HG03025 (cell line): ENCODE measurements around the gene AUTS2.

ENCODE experiments used
- ATAC-seq: cut with Tn5 transposase; IDR thresholded peaks from one replicate; pipeline ENCODE4 v1.9.1; 2021; ENCODE audit warnings: mild to moderate bottlenecking, moderate library complexity; ENCODE audit not compliant: unreplicated experiment, low FRiP score

Gene AUTS2

DNA sequence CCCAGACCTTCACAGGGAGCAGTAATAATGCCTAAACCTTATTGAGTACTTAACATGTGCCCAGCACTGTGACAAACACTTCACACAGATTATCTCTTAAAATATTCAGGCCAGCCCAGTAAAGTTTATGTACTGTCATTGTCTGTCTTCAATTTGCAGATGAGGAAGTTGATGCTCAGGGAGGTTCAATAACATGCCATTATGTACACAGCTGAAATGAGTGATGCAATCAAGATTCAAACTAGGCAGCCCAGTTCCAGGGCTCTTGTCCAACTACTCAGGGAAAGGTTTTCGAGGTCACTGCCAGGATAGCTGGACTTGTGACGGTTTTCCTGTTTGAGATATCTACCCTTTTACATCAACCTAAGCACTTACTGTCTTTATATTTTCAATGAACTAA lies 56.1 kb downstream of the AUTS2 start:
- no peak for ATAC-seq

DNA sequence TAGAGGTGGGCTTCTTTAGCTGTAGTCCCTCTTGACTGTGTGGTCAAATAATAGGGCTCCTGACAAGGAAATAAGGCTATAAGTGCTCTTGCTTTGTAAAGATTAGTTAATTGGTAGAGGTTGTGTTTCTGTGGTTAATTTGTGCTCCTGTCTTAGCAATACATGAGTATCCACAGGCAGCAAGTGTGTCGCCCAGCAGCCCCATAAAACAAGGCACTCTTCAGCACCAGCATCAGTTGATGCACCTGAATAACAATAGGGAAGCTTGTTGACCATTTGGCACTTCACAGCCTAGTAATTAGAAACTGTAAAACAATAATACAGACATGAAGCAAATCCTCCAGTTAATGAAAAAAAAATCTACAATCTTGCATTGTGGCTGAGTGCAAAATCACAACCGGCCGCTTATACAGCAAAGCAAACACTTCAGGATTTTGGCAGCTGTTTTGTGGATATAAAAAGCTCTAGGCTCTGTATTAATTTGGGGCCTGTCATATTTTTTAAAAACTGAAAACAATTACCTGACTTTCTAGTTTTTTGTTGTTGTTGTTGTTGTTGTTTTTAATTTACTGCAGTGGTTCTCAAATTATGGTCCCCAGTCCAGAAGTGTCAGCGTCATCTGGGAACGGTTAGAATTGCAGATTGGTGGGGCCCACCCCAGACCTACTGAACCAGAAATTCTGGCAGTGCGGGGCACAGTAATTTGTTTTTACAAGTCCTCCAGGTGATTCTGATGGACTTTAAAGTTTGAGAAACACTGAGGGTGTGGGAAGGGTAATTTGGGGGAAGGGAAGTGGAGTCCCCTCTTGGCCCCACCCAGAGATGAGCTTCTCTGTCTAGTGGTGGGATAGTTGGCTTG lies 56.8 kb downstream of the AUTS2 start:
- no peak for ATAC-seq

DNA sequence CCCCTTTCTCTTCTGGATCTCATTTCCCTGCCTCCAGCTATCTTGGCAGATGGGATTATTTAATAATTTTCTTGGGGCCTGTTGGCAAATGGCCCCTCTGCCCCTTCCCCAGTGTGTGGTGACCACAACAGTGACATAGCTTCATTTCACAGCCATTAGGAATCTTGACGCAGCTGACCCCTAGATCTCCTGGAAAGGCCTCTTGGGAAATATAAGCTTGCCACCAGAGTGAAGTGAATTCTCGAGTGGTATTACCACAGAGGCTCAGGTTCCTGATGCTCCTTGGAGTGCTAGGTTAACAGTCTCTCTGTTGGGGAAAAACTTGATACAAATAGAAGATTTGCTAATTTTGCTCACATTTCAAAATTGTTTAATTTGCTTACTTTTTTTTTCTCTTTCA lies 57.8 kb downstream of the AUTS2 start:
- no peak for ATAC-seq

DNA sequence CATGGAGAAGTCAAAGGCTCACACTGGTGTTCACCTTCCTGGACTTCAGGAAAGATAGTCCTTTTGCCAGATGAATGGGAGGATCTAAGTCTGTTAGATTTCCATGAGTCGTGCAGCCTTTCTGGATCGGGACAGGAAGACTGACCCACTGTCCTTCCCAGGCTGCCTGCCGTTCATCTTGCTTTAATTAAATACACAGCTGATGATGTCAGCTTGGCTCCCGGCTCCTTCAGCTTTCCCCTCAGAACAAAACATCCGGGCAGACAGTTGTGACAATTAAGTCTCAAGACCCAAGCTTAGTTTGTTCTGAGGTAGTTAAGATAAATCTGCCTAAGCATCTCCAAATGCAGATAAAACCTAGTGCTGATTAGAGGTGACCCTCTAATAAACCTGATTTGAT lies 58.6 kb downstream of the AUTS2 start:
- ATAC-seq = no peak

DNA sequence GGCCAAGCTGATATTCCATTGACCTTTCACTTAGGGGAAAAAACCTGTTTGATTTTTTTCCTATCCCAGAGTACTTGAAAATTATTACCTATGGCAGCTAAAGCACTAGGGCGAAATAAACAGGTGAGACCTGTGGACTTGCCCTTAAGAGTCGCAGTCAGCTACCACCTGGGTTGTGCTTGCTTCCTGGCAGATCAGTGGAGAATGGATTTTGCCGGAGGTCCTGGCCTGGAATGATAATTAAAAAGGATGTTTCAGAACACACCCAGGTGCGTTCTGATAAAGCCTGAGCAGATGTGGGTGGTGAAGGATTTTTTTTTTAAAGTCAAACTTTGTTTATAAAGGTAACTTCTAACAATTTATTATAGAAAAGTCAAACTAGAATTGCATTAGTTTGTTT lies 59.1 kb downstream of the AUTS2 start:
- ATAC-seq = no peak

DNA sequence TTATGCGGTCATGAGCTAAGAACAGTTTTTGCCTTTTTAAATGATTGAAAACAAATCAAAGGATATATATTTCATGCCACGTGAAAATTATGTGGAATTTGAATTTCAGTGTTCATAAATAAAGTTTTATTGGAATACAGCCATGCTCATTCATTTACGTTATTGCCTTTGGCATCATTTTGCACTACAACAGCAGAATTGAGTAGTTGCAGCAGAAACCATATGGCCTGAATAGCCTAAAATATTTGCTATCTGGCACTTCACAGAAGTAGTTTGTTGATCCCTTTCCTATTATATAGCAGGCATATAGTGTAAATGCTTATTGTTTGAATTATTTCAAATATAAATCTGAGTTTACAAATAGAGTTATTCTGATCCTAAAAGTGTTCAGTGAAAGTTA lies 59.7 kb downstream of the AUTS2 start:
- no peak for ATAC-seq

DNA sequence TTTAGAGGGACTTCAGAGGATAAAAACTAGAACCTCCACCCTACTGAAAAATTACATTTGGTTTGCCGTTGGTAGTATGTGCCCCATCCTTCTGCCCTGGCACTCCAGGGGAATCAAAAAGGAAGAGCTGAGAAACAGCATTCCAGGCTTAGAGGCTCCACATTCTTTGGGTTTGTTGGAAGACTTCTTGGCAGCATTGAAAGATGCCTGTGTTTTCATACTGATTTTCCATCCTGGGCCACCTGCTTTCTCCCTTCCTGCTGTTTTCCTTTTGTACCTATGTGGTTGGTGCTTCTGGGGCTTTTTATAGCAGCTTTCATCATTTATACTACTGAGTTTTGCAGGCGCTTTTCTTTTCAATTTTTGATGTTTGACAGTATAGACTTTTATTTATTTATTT lies 61.7 kb downstream of the AUTS2 start:
- no peak for ATAC-seq

DNA sequence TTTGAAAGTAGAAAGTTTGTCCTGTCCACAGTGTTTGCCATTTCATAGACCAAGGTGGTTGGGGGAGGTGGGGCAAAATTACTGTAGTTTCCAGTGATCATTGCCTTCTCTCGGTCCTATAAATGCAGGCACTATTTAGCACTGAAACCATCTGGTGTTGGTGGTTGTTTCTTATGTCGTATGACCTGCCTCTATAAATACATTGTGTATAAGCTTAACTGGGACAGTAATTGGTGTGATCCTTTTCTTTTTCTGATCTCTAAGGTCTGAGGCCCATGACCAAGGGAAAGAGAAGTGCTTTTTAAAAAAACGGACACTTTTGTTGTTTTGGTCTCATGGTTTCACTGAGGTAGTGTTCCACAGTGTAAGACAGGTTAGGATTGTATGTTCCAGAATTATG lies 63.1 kb downstream of the AUTS2 start:
- no peak for ATAC-seq

DNA sequence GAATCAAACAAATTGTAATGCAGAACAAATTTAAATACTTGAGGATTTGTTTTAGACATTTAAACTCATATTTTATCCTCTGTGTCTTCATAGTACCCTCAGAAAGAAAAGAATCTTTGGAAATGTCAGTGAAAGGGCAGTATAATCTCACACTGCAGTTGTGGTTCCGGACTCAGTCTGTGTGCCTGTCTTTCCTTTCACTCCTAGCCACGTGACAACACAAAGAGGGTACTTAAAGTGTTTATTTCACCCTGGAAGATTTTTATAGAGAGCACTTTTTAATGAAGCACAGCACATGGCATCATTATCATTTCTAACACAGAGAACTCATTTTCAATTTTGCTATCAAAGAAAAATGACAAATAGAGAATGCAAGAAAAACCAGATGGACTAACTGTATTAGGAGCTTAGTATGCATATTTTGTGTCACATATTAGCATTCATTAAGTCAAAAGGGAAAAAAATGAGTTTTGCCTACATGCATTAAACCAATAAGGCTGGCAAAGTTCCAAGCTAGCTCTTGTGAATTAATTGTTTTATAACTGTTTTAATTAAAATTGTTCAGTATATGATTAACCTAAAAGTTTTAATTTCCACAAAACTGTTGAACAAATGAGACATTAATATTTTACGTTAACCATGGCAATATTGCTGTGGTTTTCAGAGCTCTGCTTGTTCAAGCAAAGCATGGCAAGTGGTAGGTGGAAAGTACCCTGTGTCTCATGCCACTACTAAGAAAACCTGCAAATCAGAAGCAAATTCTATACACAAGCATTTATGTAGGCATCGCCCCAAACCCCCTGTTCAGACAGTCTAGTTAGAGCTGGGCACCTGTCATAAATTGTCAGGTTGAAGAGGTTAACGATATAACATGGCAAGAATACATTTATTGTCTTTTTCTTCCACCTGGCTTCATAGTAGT lies 65.9 kb downstream of the AUTS2 start:
- no peak for ATAC-seq

DNA sequence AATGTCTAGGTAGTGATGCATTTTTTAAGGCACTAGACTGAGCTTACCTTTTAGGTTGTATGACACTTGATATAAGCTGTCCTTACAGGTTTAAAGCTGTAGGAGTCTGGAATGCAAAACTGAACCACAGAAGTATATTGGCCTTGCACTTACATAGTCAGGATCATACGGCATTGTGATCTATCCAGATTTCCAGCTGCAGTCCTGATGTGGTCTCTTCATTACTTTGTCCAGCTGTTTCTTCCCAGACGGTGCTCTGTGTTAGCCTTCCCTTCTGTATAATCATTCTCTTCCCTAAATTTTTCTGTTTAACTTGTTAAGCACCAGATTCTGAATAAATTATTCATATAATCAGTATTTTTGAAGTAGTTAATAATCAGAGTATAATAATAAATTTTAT lies 67.1 kb downstream of the AUTS2 start:
- no peak for ATAC-seq

DNA sequence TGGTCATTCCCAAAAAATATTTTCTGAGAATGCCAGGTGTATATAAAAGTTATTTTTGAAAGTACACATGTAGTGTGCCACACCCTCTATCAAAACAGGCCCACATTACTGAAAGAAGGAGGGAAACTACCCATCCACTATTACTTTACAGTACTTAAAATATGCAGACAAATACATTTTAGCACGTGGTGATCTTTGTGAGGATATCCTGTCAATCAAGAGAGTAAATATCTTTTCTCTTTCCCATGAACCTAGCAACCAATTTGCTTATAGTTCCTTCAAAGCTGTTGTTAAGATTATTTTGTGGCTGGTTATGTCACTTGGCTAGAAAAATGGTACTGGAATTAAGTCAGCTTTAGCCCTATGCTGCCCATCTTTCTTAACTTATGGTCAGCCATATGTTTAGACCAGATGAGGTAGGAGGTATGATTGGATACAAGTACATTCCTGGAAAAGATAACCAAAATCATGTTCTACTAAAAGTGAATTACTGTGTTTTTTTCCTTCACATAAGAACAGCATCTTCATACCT lies 70.1 kb downstream of the AUTS2 start:
- ATAC-seq = no peak

DNA sequence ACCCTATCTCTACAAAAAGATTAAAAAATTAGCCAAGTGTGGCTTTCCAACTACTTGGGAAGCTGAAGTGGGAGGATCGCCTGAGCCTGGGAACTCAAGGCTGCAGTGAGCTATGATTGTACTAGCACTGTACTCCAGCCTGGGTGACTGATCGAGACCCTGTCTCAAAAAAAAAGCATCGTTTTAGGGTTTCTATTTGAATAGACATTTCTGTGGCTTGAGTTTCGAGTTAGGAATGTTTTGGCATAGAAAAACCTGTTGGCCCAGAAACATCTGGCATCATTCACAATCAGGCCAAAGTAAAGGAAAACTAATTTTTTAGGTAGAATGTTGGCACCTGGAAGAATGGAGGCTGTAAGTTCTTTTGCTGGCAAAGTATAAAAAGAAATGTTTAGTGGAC lies 72.4 kb downstream of the AUTS2 start:
- ATAC-seq = no peak

DNA sequence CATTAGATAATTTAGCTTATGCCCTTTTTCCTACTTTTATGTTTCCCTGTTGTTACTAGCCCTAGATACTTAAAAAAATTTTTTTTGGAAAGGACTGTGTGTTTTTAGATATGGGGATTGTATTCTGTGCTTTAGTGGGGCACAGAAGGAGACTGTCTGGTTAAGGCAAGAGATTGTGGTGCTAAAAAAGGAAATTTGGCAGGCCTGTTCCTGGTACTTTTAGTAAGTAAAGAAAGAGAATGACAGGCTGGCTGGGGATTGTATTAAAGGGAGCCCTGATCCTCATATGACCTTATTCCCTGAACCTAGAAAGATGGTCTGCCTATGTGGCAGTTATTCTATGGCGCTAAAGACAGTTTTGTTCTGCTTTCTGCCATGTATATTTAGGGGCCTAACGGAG lies 74.8 kb downstream of the AUTS2 start:
- no peak for ATAC-seq

DNA sequence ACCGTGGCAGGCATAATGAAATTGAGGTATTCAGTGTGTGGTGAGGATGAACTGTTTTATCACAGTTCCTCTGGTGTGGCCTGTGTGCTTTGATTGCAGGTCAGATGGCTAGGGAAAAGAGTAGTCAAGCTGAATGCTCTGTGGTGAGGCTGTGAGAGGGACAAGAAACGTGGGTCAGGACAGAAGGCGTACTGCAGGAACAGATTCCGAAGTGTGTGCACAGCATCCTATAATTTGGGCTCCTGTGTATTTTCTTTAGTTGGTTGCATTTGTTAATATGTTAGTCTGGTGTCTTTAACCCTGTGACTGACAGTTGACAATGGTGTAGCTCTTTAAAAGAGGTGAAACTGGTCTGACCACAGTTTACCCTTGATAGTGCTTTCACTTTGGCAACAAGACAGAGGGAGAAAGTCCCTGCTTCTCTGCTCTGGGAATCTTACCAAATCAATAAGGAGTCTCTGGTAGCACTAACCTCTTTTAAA lies 76.5 kb downstream of the AUTS2 start:
- peak; percentile 71 for ATAC-seq

DNA sequence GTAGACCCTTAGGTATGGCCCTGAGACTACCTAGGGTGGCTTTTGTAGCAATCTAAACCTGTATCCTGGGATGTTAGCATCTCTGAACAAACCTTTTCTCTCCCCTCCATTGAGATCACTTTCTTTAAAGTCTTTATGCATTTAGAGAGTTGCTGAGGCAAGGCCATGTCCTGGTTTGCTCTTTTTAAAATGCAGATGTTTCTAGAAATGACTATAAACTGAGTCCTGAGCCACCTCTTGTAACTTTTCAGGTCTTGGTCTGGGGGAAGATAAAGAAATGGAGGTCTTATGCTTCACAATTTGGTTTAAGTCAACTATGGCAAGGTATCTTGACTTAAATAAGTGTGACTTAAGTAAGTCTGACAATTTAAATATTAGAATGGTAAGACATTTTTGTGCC lies 78.0 kb downstream of the AUTS2 start:
- no peak for ATAC-seq

DNA sequence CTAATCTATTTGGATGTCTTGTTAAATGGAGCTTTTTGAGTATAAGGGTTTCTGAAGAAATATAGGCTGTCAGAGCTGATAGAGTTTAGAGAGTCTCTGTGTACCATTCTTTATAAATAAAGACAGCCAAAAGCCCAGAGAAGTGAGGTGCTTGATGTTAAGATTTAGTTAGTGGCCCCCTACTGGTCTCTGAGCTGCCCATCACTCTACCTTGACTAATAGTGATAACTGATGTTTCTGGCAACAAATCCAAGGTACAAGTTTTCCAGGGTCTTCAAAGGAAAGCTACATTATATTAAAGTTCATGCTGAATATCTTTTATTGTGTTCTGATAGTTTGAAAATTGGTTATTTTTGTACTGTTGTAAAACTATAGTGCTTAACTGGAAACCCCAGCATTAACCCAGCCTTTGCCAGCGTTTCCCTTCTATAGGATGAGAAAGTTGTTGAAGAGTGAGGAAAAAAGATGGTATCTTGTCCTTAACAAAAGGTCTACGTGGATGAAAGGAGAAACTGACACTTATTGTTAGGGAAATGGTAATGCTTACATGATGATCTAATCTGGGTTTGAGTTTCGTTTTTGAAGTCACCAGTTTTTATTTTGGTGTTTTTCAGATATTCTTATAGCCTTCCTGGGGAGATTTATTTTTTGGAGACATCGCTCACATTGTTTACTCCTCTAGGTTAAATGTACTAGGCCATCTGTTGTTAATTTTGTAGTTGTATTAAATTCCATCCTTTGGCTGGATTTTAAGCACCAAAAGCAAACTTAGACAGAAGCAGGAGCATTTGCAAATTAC lies 79.0 kb downstream of the AUTS2 start:
- no peak for ATAC-seq

DNA sequence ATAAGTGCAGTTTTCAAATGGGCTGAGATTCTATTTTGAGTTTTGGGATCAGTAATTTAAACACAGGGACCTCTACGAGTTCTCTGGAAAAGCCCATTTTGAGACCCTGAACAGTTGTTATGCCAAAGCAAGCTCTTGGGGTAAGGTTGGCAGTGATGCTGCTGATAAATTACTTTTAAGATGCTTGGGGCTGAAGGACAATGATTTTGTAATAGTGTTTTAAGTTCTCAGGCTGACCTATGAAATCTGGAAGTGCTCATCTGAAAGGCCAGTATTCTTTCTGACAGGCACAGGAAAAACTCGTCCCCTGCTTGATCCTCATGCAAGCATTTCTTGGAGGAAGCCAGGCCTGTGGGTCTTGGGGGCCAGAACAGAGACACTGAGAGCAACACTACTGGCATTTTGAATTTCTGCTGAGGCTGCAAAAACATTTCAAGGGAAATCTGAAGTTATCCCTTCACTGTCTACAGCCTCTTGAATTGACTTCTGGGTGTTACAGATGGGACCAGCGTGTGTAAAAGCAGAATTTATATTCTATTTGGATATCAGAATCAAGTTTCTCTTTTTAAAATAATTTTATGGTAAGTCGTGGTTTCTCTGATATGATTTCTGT lies 79.7 kb downstream of the AUTS2 start:
- no peak for ATAC-seq

DNA sequence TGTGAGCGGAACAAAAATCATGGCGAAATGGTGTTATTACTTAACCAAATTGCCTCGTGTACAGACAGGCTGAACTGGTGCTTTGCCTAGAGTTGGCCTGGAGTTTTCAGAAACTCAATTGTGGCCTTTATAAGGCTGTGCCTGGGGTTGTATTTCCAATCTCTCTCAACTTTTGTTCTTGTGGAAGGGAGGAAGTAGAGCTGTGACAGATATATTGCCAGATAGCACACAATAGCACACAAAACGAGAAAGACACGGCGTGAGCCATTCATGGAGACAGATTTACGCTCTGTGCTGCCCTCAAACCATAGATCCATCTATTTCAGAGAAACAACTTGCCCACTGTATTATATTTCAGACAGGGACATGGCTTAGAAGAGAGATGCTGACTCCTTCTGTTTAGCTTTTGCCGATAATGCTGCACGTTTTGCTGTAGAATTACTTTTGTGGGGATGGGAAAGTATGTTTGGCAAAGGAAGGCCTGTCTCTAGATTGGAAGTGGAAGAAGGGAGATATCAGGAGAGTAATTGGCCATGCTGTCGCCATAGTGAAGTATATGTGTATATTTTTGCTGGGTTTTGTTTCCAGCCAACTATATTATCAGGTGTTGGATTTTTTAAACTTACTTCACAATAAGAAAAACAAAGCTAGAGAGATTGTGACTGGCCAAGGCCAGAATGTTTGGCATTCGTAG lies 80.4 kb downstream of the AUTS2 start:
- ATAC-seq = no peak

DNA sequence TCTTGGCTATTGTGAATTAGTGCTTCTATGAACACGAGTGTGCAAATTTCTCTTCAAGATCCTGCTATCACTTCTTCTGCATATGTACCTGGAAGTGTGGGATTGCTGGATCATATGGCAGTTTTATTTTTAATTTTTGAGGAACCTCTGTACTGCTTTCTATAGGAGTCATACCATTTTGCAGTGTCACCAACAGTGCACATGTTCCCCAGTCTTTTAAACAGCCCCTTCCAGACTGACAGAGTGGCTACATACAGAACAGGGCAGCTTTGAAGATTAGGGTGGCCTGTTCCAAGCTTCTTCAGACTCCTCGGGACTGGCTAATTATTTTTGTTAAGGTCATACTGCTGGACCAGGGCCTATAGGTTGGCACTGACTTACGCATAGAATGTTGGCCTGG lies 82.9 kb downstream of the AUTS2 start:
- ATAC-seq = no peak
